Lower lobe of right lung (tissue), 2 donors: ENCODE data around the gene ZFAND5. TPM values are rescaled to one million over a fixed set of nuclear protein-coding genes. Genes with fewer than 3 reads are reported as not detected.

ENCODE experiments used
- ATAC-seq, 2 donors: fragments of 200-7000 bp; cut with Tn5 transposase; one replicate each; pipeline ENCODE4 v1.9.1; 2020 to 2022; ENCODE audit warnings: mild to moderate bottlenecking in 2 of 2, moderate library complexity in 2 of 2
- DNase-seq: peaks from one replicate; pipeline ENCODE4 v3.0.0-alpha.2; 2020
- H3K27ac ChIP-seq: fragments of 200-600 bp; one replicate; pipeline ENCODE4 v1.8.0; 2022
- H3K27me3 ChIP-seq: fragments of 200-600 bp; one replicate; pipeline ENCODE4 v1.8.0; 2022; ENCODE audit warnings: low read depth
- H3K36me3 ChIP-seq: fragments of 200-600 bp; one replicate; pipeline ENCODE4 v1.8.0; 2022; ENCODE audit warnings: mild to moderate bottlenecking
- H3K4me1 ChIP-seq: fragments of 200-600 bp; one replicate; pipeline ENCODE4 v1.8.0; 2022
- H3K4me3 ChIP-seq: fragments of 200-600 bp; one replicate; pipeline ENCODE4 v1.8.0; 2022; ENCODE audit warnings: mild to moderate bottlenecking
- H3K9me3 ChIP-seq: fragments of 200-600 bp; one replicate; pipeline ENCODE4 v1.8.0; 2022
- CTCF ChIP-seq: fragments of 200-600 bp; IDR thresholded peaks from one replicate; pipeline ENCODE4 v1.8.0; 2022; ENCODE audit warnings: antibody characterized with exemption, mild to moderate bottlenecking
- intact Hi-C: fragments of 100-400 bp; cut with DNase I; formaldehyde crosslinking; loops from one replicate; pipeline ENCODE4 v1.11.0; 2022
- total RNA-seq: library from RNA; stranded (reverse); fragmentation: NEBNext Ultra II Directional; extraction: Animal tissue kit (Norgen Biotek cat#: 25700); gene quantifications from one replicate; pipeline ENCODE4 v1.2.1, GENCODE V29; 2021
- donor health status: DM: no; HTN: yes; CAD: no; lungs with severe emphysema.

The ZFAND5 gene
- total RNA-seq, 1 donor from 2014 or later, result 206 TPM

DNA sequence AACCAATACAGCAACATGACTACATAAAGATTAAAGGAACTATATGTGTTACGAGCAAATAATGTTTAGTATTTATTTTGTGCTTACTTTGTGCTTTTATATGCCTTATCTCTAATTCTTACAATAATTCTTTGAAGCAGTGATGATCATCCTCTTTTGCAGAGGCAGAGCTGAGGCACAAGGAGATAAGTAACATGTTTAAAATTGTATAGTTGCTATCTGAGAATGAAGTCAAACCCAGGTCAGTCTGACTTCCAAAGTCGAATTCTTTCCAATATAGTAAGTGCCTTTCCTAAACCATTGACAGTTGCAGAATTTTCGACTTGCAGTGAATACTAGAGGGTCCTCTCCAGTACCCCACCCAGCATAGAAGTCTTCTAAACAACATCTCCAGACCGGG is 12.0 kb upstream of the ZFAND5 start:
- no peaks in the 10 kb centered on the region for H3K36me3 ChIP-seq
- no peaks in the 10 kb centered on the region for H3K9me3 ChIP-seq
- H3K4me1 ChIP-seq, result no peaks in the 10 kb centered on the region
- H3K27ac ChIP-seq, result no peak overlapping the region
- intact Hi-C loops, result no loop called here
- no peaks in the 10 kb centered on the region for H3K27me3 ChIP-seq
- H3K4me3 ChIP-seq, result no peak overlapping the region
- ATAC-seq (no peak), DNase-seq (no peak)
- TF ChIP-seq CTCF, result no peak

DNA sequence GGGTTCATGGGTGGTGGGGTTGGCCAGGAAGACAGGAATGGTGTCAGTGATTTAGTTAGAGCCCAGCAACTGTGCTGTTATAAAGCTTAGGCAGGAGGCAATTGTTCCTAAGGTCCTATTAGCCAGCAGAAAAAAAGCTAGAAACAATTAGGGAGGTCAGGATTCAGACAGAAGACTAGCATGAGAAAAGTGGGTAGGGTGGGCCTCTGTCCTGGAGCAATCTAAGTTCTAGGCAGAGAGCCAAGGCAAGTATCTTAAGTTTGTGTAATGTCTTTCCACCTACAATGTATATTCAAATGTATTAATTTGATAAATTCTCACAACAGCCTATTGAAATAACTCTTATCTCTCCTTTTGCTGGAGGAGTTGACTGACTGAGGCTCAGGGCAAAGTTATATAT is 6.1 kb upstream of the ZFAND5 start:
- Histone ChIP-seq H3K27me3 (no peaks in the 10 kb centered on the region), H3K9me3 (no peaks in the 10 kb centered on the region), H3K4me3 (no peak overlapping the region), H3K36me3 (no peaks in the 10 kb centered on the region), H3K27ac (no peak overlapping the region), H3K4me1 (peaks cover 4% of the 10 kb centered on the region)
- ATAC-seq (no peak), DNase-seq (no peak)
- TF ChIP-seq CTCF, result no peak
- intact Hi-C loops, result no loop called here

- Histone ChIP-seq H3K36me3 (peaks cover under 1% of the 10 kb centered on the region), H3K27ac (peak overlapping the region; percentile 100), H3K4me3 (peak overlapping the region; percentile 78), H3K9me3 (no peaks in the 10 kb centered on the region), H3K27me3 (no peaks in the 10 kb centered on the region), H3K4me1 (peaks cover 23% of the 10 kb centered on the region)
- TF ChIP-seq CTCF, result no peak
- intact Hi-C loops, result no loop called here
- ATAC-seq, result peak; percentile 70 to 77
- DNase-seq, result peak; percentile 90
Observed at GRCh38 chr9:72365525-72366256, 683 bp upstream of the ZFAND5 start.

DNA sequence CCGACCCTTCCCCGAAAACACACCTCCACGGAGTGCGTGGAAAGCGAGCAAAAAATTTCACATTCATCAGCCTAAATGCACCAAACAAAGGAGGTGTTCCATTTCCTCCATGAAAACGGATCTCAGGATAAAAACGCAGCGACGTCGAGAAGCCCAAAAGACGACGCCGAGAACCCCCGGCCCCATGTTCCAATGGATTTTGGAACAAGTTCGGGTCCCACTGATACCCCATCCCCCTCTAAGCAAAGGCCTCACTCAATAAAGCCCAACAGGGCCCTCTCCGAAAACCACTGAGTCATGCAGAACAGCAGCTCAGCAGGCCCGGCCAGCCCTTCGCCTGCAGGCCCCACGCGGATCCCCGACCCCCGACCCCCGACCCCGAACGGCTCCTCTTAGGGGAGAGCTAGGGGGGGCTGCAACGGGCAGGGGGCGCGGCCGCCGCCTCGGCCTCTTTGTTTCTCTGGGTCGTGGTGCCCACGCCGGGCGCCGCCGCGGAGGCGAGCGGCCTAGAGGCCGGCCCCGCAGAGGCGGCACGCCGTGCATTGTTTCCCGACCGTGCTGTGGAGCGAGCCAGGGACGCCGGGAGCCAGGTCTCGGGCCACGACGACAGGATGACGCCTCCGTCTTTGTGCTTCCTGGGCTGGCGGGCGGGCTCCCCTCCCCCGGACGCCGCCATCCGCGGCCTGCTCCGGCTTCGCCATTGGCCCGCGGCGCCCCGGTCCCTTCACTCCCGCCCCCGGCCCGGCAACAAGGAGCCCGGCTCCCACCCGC is 915 bp downstream of the ZFAND5 start:
- peak overlapping the region; percentile 100 for H3K27ac ChIP-seq
- ATAC-seq (peak; percentile 42), DNase-seq (peak; percentile 78)
- H3K27me3 ChIP-seq, result no peaks in the 10 kb centered on the region
- H3K4me3 ChIP-seq, result peak overlapping the region; percentile 78
- intact Hi-C loops, result no loop called here
- H3K36me3 ChIP-seq, result peaks cover 16% of the 10 kb centered on the region
- H3K4me1 ChIP-seq, result peaks cover 39% of the 10 kb centered on the region
- no peak for TF ChIP-seq CTCF
- H3K9me3 ChIP-seq, result no peaks in the 10 kb centered on the region

DNA sequence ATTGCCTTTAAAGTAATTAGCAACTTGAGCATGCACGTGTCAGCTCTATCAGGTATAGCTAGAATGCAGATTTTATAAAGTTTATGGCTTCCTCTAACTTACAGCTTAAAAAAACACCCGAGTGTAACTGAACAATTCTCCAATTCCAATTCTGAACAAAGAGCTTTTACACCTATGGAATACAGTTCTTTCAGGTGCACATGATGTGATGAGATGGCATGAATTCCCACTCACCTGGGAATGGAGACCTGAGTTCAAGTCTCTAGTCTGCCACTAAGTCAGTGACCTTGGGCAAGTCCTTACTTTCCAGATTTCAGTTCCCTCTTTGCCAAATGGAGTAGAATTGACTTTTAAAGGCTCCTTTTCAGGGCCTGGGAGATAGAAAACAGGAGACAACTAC is 1.8 kb downstream of the ZFAND5 start:
- Histone ChIP-seq H3K4me1 (peaks cover 48% of the 10 kb centered on the region), H3K27me3 (no peaks in the 10 kb centered on the region), H3K27ac (peak overlapping the region; percentile 100), H3K4me3 (peak overlapping the region; percentile 78), H3K36me3 (peaks cover 25% of the 10 kb centered on the region), H3K9me3 (no peaks in the 10 kb centered on the region)
- no peak for ATAC-seq
- intact Hi-C loops, result no loop called here
- TF ChIP-seq CTCF, result no peak
- DNase-seq, result no peak
